GM19240 (cell line): ENCODE results near the gene PCBP4.

Experiments used
- DNase-seq: peaks from one replicate; pipeline ENCODE4 v3.0.0; 2011; ENCODE audit warnings: low spot score; ENCODE audit not compliant: insufficient read length

Gene PCBP4

DNA sequence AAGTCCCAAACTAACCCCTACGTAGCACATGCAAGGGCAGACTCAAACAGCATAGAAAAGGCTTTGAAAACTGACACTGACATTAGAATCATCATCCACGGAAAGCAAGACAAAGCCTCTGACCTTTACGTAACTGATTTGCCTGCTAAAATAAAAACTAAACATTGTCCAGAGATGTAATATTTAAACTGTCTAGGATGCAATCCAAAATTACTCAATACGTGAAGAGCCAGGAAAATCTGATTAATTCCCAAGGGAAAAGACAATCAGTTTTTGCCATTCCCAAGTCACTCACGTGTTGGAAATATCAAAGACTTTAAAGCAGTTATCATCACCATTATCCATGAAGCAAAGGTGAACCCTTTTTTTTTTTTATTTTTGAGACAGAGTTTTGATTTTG lies 50.8 kb downstream of the PCBP4 start:
- no peak for DNase-seq

DNA sequence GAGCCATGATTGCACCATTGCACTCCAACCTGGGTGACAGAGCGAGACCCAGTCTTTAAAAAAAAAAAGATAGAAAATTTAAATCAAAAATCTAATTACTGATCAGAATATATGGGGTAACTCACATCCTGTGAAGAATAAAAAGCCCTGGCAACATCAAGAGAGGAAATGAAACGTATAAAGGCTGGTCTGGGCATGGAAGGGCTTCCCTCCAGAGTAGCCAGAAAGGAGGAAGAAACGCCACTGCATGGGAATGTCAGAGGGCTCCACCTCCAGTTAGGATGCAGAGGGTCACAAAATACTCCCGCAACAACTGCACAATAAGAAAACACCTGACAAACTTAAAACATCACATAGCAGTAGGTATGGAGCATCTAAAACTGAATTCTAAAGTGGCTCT lies 59.2 kb downstream of the PCBP4 start:
- no peak for DNase-seq
